ACC112 (cell line): ENCODE measurements around the gene EZH2.

Source experiments
- H2AFZ ChIP-seq: fragments of 200-600 bp; sonication (generic); one replicate; pipeline ENCODE4 v1.6.0; 2017; ENCODE audit warnings: antibody characterized with exemption, low read length; ENCODE audit not compliant: unreplicated experiment
- H3K27ac ChIP-seq: fragments of 200-600 bp; sonication (generic); 2 replicates; pipeline ENCODE4 v1.5.1; 2014; ENCODE audit warnings: low read depth, mild to moderate bottlenecking, antibody characterized with exemption, low read length, moderate library complexity
- H3K27me3 ChIP-seq: fragments of 200-600 bp; sonication (generic); 2 replicates; pipeline ENCODE4 v1.6.1; 2014; ENCODE audit warnings: mild to moderate bottlenecking, antibody characterized with exemption, low read length, moderate library complexity, mixed read lengths; ENCODE audit not compliant: insufficient read depth
- H3K36me3 ChIP-seq: fragments of 200-600 bp; sonication (generic); 2 replicates; pipeline ENCODE4 v1.6.1; 2016; ENCODE audit warnings: mild to moderate bottlenecking, antibody characterized with exemption, low read length, moderate library complexity, mixed read lengths; ENCODE audit not compliant: insufficient read depth
- H3K4me1 ChIP-seq: fragments of 200-600 bp; sonication (generic); one replicate; pipeline ENCODE4 v1.6.1; 2016; ENCODE audit warnings: low read length, mixed read lengths; ENCODE audit not compliant: insufficient read depth, unreplicated experiment, control insufficient read depth
- H3K4me3 ChIP-seq: fragments of 200-600 bp; sonication (generic); 2 replicates; pipeline ENCODE4 v1.5.1; 2014; ENCODE audit warnings: mild to moderate bottlenecking, low read depth, low read length
- H3K79me2 ChIP-seq: fragments of 200-600 bp; sonication (generic); one replicate; pipeline ENCODE4 v1.6.0; 2016; ENCODE audit warnings: low read length; ENCODE audit not compliant: control insufficient read depth, unreplicated experiment, insufficient read depth

The EZH2 gene

GRCh38 chr7:148878317-148878716, 5.8 kb downstream of the EZH2 start:
- Histone ChIP-seq H3K36me3 (no peaks in the 10 kb centered on the region), H3K27ac (no peak overlapping the region), H3K4me1 (peaks cover 6% of the 10 kb centered on the region), H3K27me3 (no peaks in the 10 kb centered on the region), H3K4me3 (no peak overlapping the region), H2AFZ (no peak overlapping the region), H3K79me2 (peaks cover 69% of the 10 kb centered on the region)

GRCh38 chr7:148877517-148877916, 6.6 kb downstream of the EZH2 start:
- Histone ChIP-seq H3K4me3 (no peak overlapping the region), H3K27ac (no peak overlapping the region), H3K36me3 (no peaks in the 10 kb centered on the region), H3K79me2 (peaks cover 67% of the 10 kb centered on the region), H3K27me3 (no peaks in the 10 kb centered on the region), H2AFZ (no peak overlapping the region), H3K4me1 (peaks cover 5% of the 10 kb centered on the region)

- Histone ChIP-seq H3K79me2 (peaks cover 60% of the 10 kb centered on the region), H3K27ac (no peak overlapping the region), H2AFZ (no peak overlapping the region), H3K27me3 (no peaks in the 10 kb centered on the region), H3K36me3 (no peaks in the 10 kb centered on the region), H3K4me1 (no peaks in the 10 kb centered on the region), H3K4me3 (no peak overlapping the region)
Measured at GRCh38 chr7:148872188-148872587, 11.9 kb downstream of the EZH2 start.

- no peaks in the 10 kb centered on the region for H3K36me3 ChIP-seq
- no peak overlapping the region for H2AFZ ChIP-seq
- H3K27ac ChIP-seq, result no peak overlapping the region
- no peaks in the 10 kb centered on the region for H3K4me1 ChIP-seq
- H3K4me3 ChIP-seq, result no peak overlapping the region
- peaks cover 56% of the 10 kb centered on the region for H3K79me2 ChIP-seq
- H3K27me3 ChIP-seq, result no peaks in the 10 kb centered on the region
Measured at GRCh38 chr7:148871551-148871950, 12.5 kb downstream of the EZH2 start.

- Histone ChIP-seq H3K4me1 (no peaks in the 10 kb centered on the region), H3K36me3 (no peaks in the 10 kb centered on the region), H2AFZ (no peak overlapping the region), H3K27me3 (no peaks in the 10 kb centered on the region), H3K79me2 (peaks cover 53% of the 10 kb centered on the region), H3K4me3 (no peak overlapping the region), H3K27ac (no peak overlapping the region)
Measured at GRCh38 chr7:148871030-148871429, 13.1 kb downstream of the EZH2 start.

- H3K27ac ChIP-seq, result no peak overlapping the region
- no peak overlapping the region for H3K4me3 ChIP-seq
- peaks cover 59% of the 10 kb centered on the region for H3K79me2 ChIP-seq
- no peaks in the 10 kb centered on the region for H3K36me3 ChIP-seq
- no peaks in the 10 kb centered on the region for H3K27me3 ChIP-seq
- H3K4me1 ChIP-seq, result no peaks in the 10 kb centered on the region
- H2AFZ ChIP-seq, result no peak overlapping the region
Measured at GRCh38 chr7:148868378-148868674, 15.8 kb downstream of the EZH2 start.

- no peaks in the 10 kb centered on the region for H3K27me3 ChIP-seq
- H3K27ac ChIP-seq, result no peak overlapping the region
- H2AFZ ChIP-seq, result no peak overlapping the region
- H3K36me3 ChIP-seq, result no peaks in the 10 kb centered on the region
- H3K4me1 ChIP-seq, result no peaks in the 10 kb centered on the region
- H3K4me3 ChIP-seq, result no peak overlapping the region
- H3K79me2 ChIP-seq, result peaks cover 59% of the 10 kb centered on the region
Measured at GRCh38 chr7:148867596-148868377, 16.3 kb downstream of the EZH2 start.

GRCh38 chr7:148866362-148866761, 17.7 kb downstream of the EZH2 start:
- no peaks in the 10 kb centered on the region for H3K36me3 ChIP-seq
- H3K27ac ChIP-seq, result no peak overlapping the region
- H3K4me1 ChIP-seq, result no peaks in the 10 kb centered on the region
- H3K27me3 ChIP-seq, result no peaks in the 10 kb centered on the region
- H3K4me3 ChIP-seq, result no peak overlapping the region
- peaks cover 56% of the 10 kb centered on the region for H3K79me2 ChIP-seq
- no peak overlapping the region for H2AFZ ChIP-seq

- Histone ChIP-seq H3K27ac (no peak overlapping the region), H3K79me2 (peaks cover 52% of the 10 kb centered on the region), H3K27me3 (no peaks in the 10 kb centered on the region), H3K4me1 (no peaks in the 10 kb centered on the region), H3K36me3 (no peaks in the 10 kb centered on the region), H3K4me3 (no peak overlapping the region), H2AFZ (no peak overlapping the region)
Measured at GRCh38 chr7:148865283-148865682, 18.8 kb downstream of the EZH2 start.

- H3K79me2 ChIP-seq, result peaks cover 61% of the 10 kb centered on the region
- no peaks in the 10 kb centered on the region for H3K36me3 ChIP-seq
- H2AFZ ChIP-seq, result no peak overlapping the region
- H3K4me3 ChIP-seq, result no peak overlapping the region
- no peaks in the 10 kb centered on the region for H3K27me3 ChIP-seq
- no peaks in the 10 kb centered on the region for H3K4me1 ChIP-seq
- no peak overlapping the region for H3K27ac ChIP-seq
Measured at GRCh38 chr7:148863324-148863723, 20.8 kb downstream of the EZH2 start.

- Histone ChIP-seq H3K27ac (no peak overlapping the region), H3K4me3 (no peak overlapping the region), H2AFZ (no peak overlapping the region), H3K27me3 (no peaks in the 10 kb centered on the region), H3K79me2 (peaks cover 59% of the 10 kb centered on the region), H3K4me1 (no peaks in the 10 kb centered on the region), H3K36me3 (no peaks in the 10 kb centered on the region)
Measured at GRCh38 chr7:148862481-148862880, 21.6 kb downstream of the EZH2 start.
